GM23248 (cell line): ENCODE results near the gene VIM. TPM values are rescaled to one million over a fixed set of nuclear protein-coding genes. Genes with fewer than 3 reads are reported as not detected.

Source experiments
- DNase-seq: peaks from one replicate; pipeline ENCODE4 v3.0.0-alpha.2; 2015
- H2AFZ ChIP-seq: fragments of 200-600 bp; sonication (generic); 2 replicates; pipeline ENCODE4 v1.6.1; 2016; ENCODE audit warnings: antibody characterized with exemption
- H3F3A ChIP-seq: fragments of 200-600 bp; sonication (generic); 2 replicates; pipeline ENCODE4 v1.6.1; 2016; ENCODE audit warnings: mild to moderate bottlenecking, antibody characterized with exemption, mixed run types; ENCODE audit not compliant: insufficient read depth
- H3K27ac ChIP-seq: fragments of 200-600 bp; sonication (generic); 2 replicates; pipeline ENCODE4 v1.5.1; 2016; ENCODE audit warnings: mild to moderate bottlenecking
- H3K27me3 ChIP-seq: fragments of 200-600 bp; sonication (generic); replicated peaks from 2 replicates; pipeline ENCODE4 v1.6.1; 2016; ENCODE audit warnings: mild to moderate bottlenecking; ENCODE audit not compliant: insufficient read depth
- H3K36me3 ChIP-seq: fragments of 200-600 bp; sonication (generic); 2 replicates; pipeline ENCODE4 v1.6.1; 2016; ENCODE audit warnings: low read depth, mild to moderate bottlenecking
- H3K4me1 ChIP-seq: fragments of 200-600 bp; sonication (generic); 2 replicates; pipeline ENCODE4 v1.6.1; 2016; ENCODE audit warnings: mild to moderate bottlenecking; ENCODE audit not compliant: insufficient read depth
- H3K4me2 ChIP-seq: fragments of 200-600 bp; sonication (generic); one replicate; pipeline ENCODE4 v1.6.1; 2016; ENCODE audit warnings: mild to moderate bottlenecking; ENCODE audit not compliant: unreplicated experiment
- H3K4me3 ChIP-seq: fragments of 200-600 bp; sonication (generic); 2 replicates; pipeline ENCODE4 v1.5.1; 2016; ENCODE audit warnings: mild to moderate bottlenecking
- H3K79me2 ChIP-seq: fragments of 200-600 bp; sonication (generic); 2 replicates; pipeline ENCODE4 v1.6.1; 2016; ENCODE audit warnings: mild to moderate bottlenecking; ENCODE audit not compliant: insufficient read depth
- H3K9ac ChIP-seq: fragments of 200-600 bp; sonication (generic); 2 replicates; pipeline ENCODE4 v1.6.1; 2016; ENCODE audit warnings: mild to moderate bottlenecking
- H3K9me2 ChIP-seq: fragments of 200-600 bp; sonication (generic); 2 replicates; pipeline ENCODE4 v1.6.1; 2016; ENCODE audit warnings: mixed run types, mild to moderate bottlenecking, moderate library complexity; ENCODE audit not compliant: insufficient read depth
- H3K9me3 ChIP-seq: fragments of 200-600 bp; sonication (generic); one replicate; pipeline ENCODE4 v1.6.1; 2017; ENCODE audit warnings: low read depth
- H4K20me1 ChIP-seq: fragments of 200-600 bp; sonication (generic); 2 replicates; pipeline ENCODE4 v1.6.0; 2016; ENCODE audit not compliant: insufficient read depth
- EZH2 ChIP-seq: fragments of 200-600 bp; sonication (generic); IDR thresholded peaks from 2 replicates; pipeline ENCODE4 v1.6.1; 2018; ENCODE audit warnings: antibody characterized with exemption, mild to moderate bottlenecking; ENCODE audit not compliant: insufficient read depth, poor library complexity, severe bottlenecking
- EZH2phosphoT487 ChIP-seq: fragments of 200-600 bp; sonication (generic); IDR thresholded peaks from 2 replicates; pipeline ENCODE4 v1.6.1; 2018; ENCODE audit warnings: antibody characterized with exemption, moderate library complexity, mild to moderate bottlenecking, low read depth; ENCODE audit not compliant: insufficient read depth
- WGBS, 2 experiments: methylation state at CpG; one replicate each; pipeline ENCODE4 v1.1.6; 2015 to 2017; ENCODE audit warnings: low lambda C conversion rate in 2 of 2, low coverage in 1 of 2; ENCODE audit errors: missing lambda C conversion rate in 2 of 2; 5-methylcytosine and 5-hydroxymethylcytosine counted together
- in situ Hi-C: fragments of 300-500 bp; cut with MboI; formaldehyde crosslinking; loops from 2 replicates; pipeline ENCODE4 v1.15.0; 2020
- polyA plus RNA-seq: library from polyadenylated mRNA; unstranded; fragments of >200 nt; fragmentation: Nextera tagmentation; extraction: Ambion mirVana; gene quantifications from 2 replicates; pipeline ENCODE4 v1.2.1, GENCODE V29; 2016
- total RNA-seq: library from RNA; depleted of rRNA; stranded (reverse); fragments of >200 nt; shearing (Covaris generic); gene quantifications from 2 replicates; pipeline ENCODE4 v1.2.3, GENCODE V29; 2014

VIM gene
- total and polyA plus RNA-seq, 2 experiments from 2014 or later = 3,784 to 10,031 TPM

GRCh38 chr10:17203416-17203815 lies 24.6 kb upstream of the VIM start:
- H3F3A ChIP-seq = peaks cover 48% of the 10 kb centered on the region
- no peak overlapping the region for H3K4me2 ChIP-seq
- TF ChIP-seq EZH2phosphoT487 (no peak), EZH2 (no peak)
- peaks cover 45% of the 10 kb centered on the region for H3K79me2 ChIP-seq
- H2AFZ ChIP-seq = no peak overlapping the region
- no peaks in the 10 kb centered on the region for H3K9me3 ChIP-seq
- H3K4me3 ChIP-seq = no peak overlapping the region
- no peaks in the 10 kb centered on the region for H4K20me1 ChIP-seq
- no peak for DNase-seq
- H3K27me3 ChIP-seq = no peaks in the 10 kb centered on the region
- WGBS, 2 experiments = 29 to 30% methylated on average over 3 of the region's 3 CpGs
- H3K4me1 ChIP-seq = peaks cover 50% of the 10 kb centered on the region
- no peak overlapping the region for H3K27ac ChIP-seq
- in situ Hi-C loops = no loop called here
- H3K9me2 ChIP-seq = no peaks in the 10 kb centered on the region
- no peak overlapping the region for H3K9ac ChIP-seq
- H3K36me3 ChIP-seq = no peaks in the 10 kb centered on the region

GRCh38 chr10:17206210-17206709 lies 21.8 kb upstream of the VIM start:
- no peaks in the 10 kb centered on the region for H3K9me2 ChIP-seq
- peaks cover 53% of the 10 kb centered on the region for H3K4me1 ChIP-seq
- H3K79me2 ChIP-seq = peaks cover 30% of the 10 kb centered on the region
- H3K9me3 ChIP-seq = no peaks in the 10 kb centered on the region
- no peaks in the 10 kb centered on the region for H3K27me3 ChIP-seq
- H2AFZ ChIP-seq = peak overlapping the region; percentile 62
- no peak for TF ChIP-seq EZH2
- no peak for TF ChIP-seq EZH2phosphoT487
- peak overlapping the region; percentile 48 for H3K4me2 ChIP-seq
- H3K9ac ChIP-seq = peak overlapping the region; percentile 70
- 14 to 18% methylated on average over 7 of the region's 7 CpGs for WGBS, 2 experiments
- in situ Hi-C loops = no loop called here
- DNase-seq = peak; percentile 94
- no peaks in the 10 kb centered on the region for H4K20me1 ChIP-seq
- H3F3A ChIP-seq = peaks cover 44% of the 10 kb centered on the region
- peak overlapping the region; percentile 31 for H3K4me3 ChIP-seq
- H3K27ac ChIP-seq = peak overlapping the region; percentile 86
- H3K36me3 ChIP-seq = no peaks in the 10 kb centered on the region

DNA sequence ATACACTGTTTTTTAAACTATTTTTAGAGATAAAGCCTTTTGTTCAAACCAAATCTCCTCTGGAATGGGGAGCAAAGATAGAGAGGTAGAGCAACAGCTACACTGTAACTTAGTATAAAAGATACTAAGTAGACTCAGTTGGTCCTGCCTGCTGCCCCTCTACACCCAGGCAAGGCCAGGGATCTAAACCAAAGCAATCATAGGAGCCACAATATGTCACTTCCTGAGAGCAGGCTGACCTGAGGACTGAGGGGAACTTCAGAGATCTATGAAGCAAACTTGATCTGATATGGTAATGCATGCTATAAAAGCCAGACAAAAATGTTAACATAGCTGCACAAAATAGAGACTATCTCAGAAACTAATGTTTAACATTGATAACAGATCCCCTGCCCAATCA lies 19.6 kb upstream of the VIM start:
- Histone ChIP-seq H4K20me1 (no peaks in the 10 kb centered on the region), H3K27ac (no peak overlapping the region), H3K27me3 (no peaks in the 10 kb centered on the region), H3K9me2 (no peaks in the 10 kb centered on the region), H3K4me1 (peaks cover 53% of the 10 kb centered on the region), H3K9me3 (no peaks in the 10 kb centered on the region), H3K9ac (no peak overlapping the region), H3F3A (peaks cover 37% of the 10 kb centered on the region), H3K4me2 (no peak overlapping the region), H3K4me3 (no peak overlapping the region), H2AFZ (no peak overlapping the region), H3K79me2 (peaks cover 52% of the 10 kb centered on the region), H3K36me3 (no peaks in the 10 kb centered on the region)
- TF ChIP-seq EZH2phosphoT487 (no peak), EZH2 (no peak)
- in situ Hi-C loops = no loop called here
- DNase-seq = no peak

DNA sequence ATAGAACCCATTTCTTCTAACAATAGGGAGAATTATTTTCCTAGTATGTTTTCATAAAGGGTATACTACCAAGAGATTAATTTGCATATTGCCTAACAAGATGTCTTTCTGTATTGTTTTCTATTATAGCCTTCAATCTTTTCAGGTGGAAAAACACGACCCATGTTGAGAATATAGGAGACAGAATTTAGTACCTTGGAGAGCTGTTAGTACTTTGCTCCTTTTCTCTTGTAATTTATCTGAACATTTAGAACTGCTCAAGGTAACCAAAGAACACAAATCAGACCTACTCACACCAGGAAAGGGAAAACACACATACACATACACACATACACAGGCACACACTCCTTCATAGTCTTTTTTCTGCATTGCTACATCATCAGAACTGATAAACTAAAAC lies 18.7 kb upstream of the VIM start:
- DNase-seq = peak; percentile 16
- TF ChIP-seq EZH2 = no peak
- no peak for TF ChIP-seq EZH2phosphoT487
- H3F3A ChIP-seq = peaks cover 46% of the 10 kb centered on the region
- H2AFZ ChIP-seq = 0 out of 2 replicates have a peak overlapping the region, but pooled peaks have one; percentile 25
- peak overlapping the region; percentile 82 for H3K27ac ChIP-seq
- no peaks in the 10 kb centered on the region for H3K9me3 ChIP-seq
- peak overlapping the region; percentile 97 for H3K4me2 ChIP-seq
- 52 to 68% methylated on average over 1 of the region's 1 CpG for WGBS, 2 experiments
- peaks cover 55% of the 10 kb centered on the region for H3K79me2 ChIP-seq
- in situ Hi-C loops = no loop called here
- H3K4me3 ChIP-seq = peak overlapping the region; percentile 69
- H3K27me3 ChIP-seq = no peaks in the 10 kb centered on the region
- peaks cover 61% of the 10 kb centered on the region for H3K4me1 ChIP-seq
- peak overlapping the region; percentile 73 for H3K9ac ChIP-seq
- no peaks in the 10 kb centered on the region for H3K36me3 ChIP-seq
- H3K9me2 ChIP-seq = no peaks in the 10 kb centered on the region
- H4K20me1 ChIP-seq = no peaks in the 10 kb centered on the region

GRCh38 chr10:17209881-17210280 lies 18.2 kb upstream of the VIM start:
- peak overlapping the region; percentile 82 for H3K27ac ChIP-seq
- peak; percentile 57 for DNase-seq
- H3F3A ChIP-seq = peaks cover 51% of the 10 kb centered on the region
- H3K9ac ChIP-seq = peak overlapping the region; percentile 73
- peaks cover 55% of the 10 kb centered on the region for H3K79me2 ChIP-seq
- no peaks in the 10 kb centered on the region for H3K36me3 ChIP-seq
- in situ Hi-C loops = no loop called here
- H2AFZ ChIP-seq = peak overlapping the region; percentile 41
- no peak for TF ChIP-seq EZH2
- TF ChIP-seq EZH2phosphoT487 = no peak
- H3K27me3 ChIP-seq = no peaks in the 10 kb centered on the region
- peak overlapping the region; percentile 97 for H3K4me2 ChIP-seq
- WGBS, 2 experiments = 40 to 56% methylated on average over 2 of the region's 2 CpGs
- H3K9me2 ChIP-seq = no peaks in the 10 kb centered on the region
- H3K9me3 ChIP-seq = no peaks in the 10 kb centered on the region
- H3K4me3 ChIP-seq = peak overlapping the region; percentile 69
- no peaks in the 10 kb centered on the region for H4K20me1 ChIP-seq
- H3K4me1 ChIP-seq = peaks cover 67% of the 10 kb centered on the region
